HepG2 (cell line): Measurements from ENCODE around the gene MSMP. TPM values are rescaled to one million over a fixed set of nuclear protein-coding genes. Genes with fewer than 3 reads are reported as not detected.
A peak's percentile ranks its signal among the peaks of the same experiment; 100 is the strongest.

Experiments used
- CREB1 ChIP-seq, 2 experiments: fragments of 450-650 bp in 1 of 2; IDR thresholded peaks; 2 replicates each; pipeline ENCODE4 v1.6.1; 2016 to 2017; ENCODE audit warnings: control low read depth in 1 of 2, mild to moderate bottlenecking in 1 of 2, missing compliant biosample characterization in 1 of 2, missing genetic modification characterization in 1 of 2
- DZIP1 ChIP-seq: sonication (generic); formaldehyde crosslinking; IDR thresholded peaks from 2 replicates; pipeline ENCODE4 v1.5.0; 2020; ENCODE audit warnings: mild to moderate bottlenecking, missing genetic modification reagents
- FOXO1 ChIP-seq: sonication (generic); formaldehyde crosslinking; IDR thresholded peaks from 2 replicates; pipeline ENCODE4 v1.4.0; 2020; ENCODE audit warnings: missing genetic modification reagents
- JUND ChIP-seq: sonication (generic); formaldehyde crosslinking; IDR thresholded peaks from 2 replicates; pipeline ENCODE4 v1.8.0; 2022; ENCODE audit warnings: mild to moderate bottlenecking, missing genetic modification reagents
- MEIS2 ChIP-seq: sonication (generic); formaldehyde crosslinking; IDR thresholded peaks from 2 replicates; pipeline ENCODE4 v1.9.0; 2021; ENCODE audit warnings: mild to moderate bottlenecking, missing genetic modification reagents
- MTA1 ChIP-seq: sonication (generic); formaldehyde crosslinking; IDR thresholded peaks from 2 replicates; pipeline ENCODE4 v1.4.0; 2020; ENCODE audit warnings: missing genetic modification reagents, mild to moderate bottlenecking, borderline replicate concordance
- NFRKB ChIP-seq: fragments of 450-650 bp; IDR thresholded peaks from 2 replicates; pipeline ENCODE4 v1.6.1; 2017
- NFYC ChIP-seq: IDR thresholded peaks from 2 replicates; pipeline ENCODE4 v1.6.1; 2016; ENCODE audit warnings: missing genetic modification reagents, missing compliant biosample characterization
- RBFOX2 ChIP-seq: fragments of 200-400 bp; formaldehyde crosslinking; IDR thresholded peaks from 2 replicates; pipeline ENCODE4 v1.6.1; 2017; ENCODE audit warnings: low read depth, mild to moderate bottlenecking, low read length
- RFX3 ChIP-seq: IDR thresholded peaks from 2 replicates; pipeline ENCODE4 v1.6.1; 2016; ENCODE audit warnings: missing biosample characterization, missing genetic modification reagents
- SRSF9 ChIP-seq: fragments of 200-400 bp; formaldehyde crosslinking; IDR thresholded peaks from 2 replicates; pipeline ENCODE4 v1.6.1; 2018; ENCODE audit warnings: borderline replicate concordance, mild to moderate bottlenecking, low read depth, low read length; ENCODE audit not compliant: insufficient read depth, poor library complexity, severe bottlenecking
- TCF7 ChIP-seq: sonication (generic); IDR thresholded peaks from 2 replicates; pipeline ENCODE4 v1.6.1; 2016; ENCODE audit warnings: antibody characterized with exemption, low read depth
- TCF7L2 ChIP-seq: IDR thresholded peaks from 2 replicates; pipeline ENCODE4 v1.6.1; 2011; ENCODE audit warnings: mild to moderate bottlenecking, low read depth, low read length, moderate library complexity
- ZFP90 ChIP-seq: sonication (generic); formaldehyde crosslinking; IDR thresholded peaks from 2 replicates; pipeline ENCODE4 v1.8.0; 2022; ENCODE audit warnings: missing genetic modification reagents, mild to moderate bottlenecking, inconsistent platforms, borderline replicate concordance
- ZFYVE20 ChIP-seq: sonication (generic); formaldehyde crosslinking; IDR thresholded peaks from 2 replicates; pipeline ENCODE4 v1.8.0; 2023; ENCODE audit warnings: low read depth, mild to moderate bottlenecking, moderate library complexity, missing genetic modification reagents, borderline replicate concordance
- ZNF614 ChIP-seq: IDR thresholded peaks from 2 replicates; pipeline ENCODE4 v1.6.1; 2018; ENCODE audit warnings: missing biosample characterization, missing genetic modification reagents, inconsistent platforms, borderline replicate concordance
- ZNF850 ChIP-seq: sonication (generic); formaldehyde crosslinking; conservative IDR thresholded peaks from 2 replicates; pipeline ENCODE4 v1.9.0; 2021; ENCODE audit warnings: mild to moderate bottlenecking, missing genetic modification reagents
- polyA plus RNA-seq, 8 experiments: library from polyadenylated mRNA; depleted of rRNA in 3 of 8; stranded (reverse) in 7 of 8; unstranded in 1 of 8; fragments of >200 nt; fragmentation: Illumina TruSeq in 4 of 8; extraction: Trizol in 4 of 8; gene quantifications; 2 replicates each; pipeline versions ENCODE4 v1.2.1 to v1.2.3, GENCODE V29; 2011 to 2016; ENCODE audit warnings: low read depth in 4 of 8, missing spikeins in 1 of 8, mixed read lengths in 1 of 8; ENCODE audit not compliant: insufficient read depth in 1 of 8
- total RNA-seq, 5 experiments: library from RNA; depleted of rRNA; stranded (reverse); fragments of >200 nt; fragmentation: Illumina TruSeq; extraction: Trizol; gene quantifications; 2 replicates each; pipeline ENCODE4 v1.2.3, GENCODE V29; 2016; ENCODE audit warnings: low read depth in 1 of 5
- TF ChIP-seq, protein P1 (sequence below): sonication (generic); formaldehyde crosslinking; IDR thresholded peaks from 2 replicates; pipeline ENCODE4 v1.4.0; 2020; ENCODE audit warnings: missing genetic modification reagents
- TF ChIP-seq, protein P2 (sequence below): sonication (generic); formaldehyde crosslinking; IDR thresholded peaks from 2 replicates; pipeline ENCODE4 v1.8.0; 2022; ENCODE audit warnings: mild to moderate bottlenecking, missing genetic modification reagents, moderate library complexity

MSMP gene
- total and polyA plus RNA-seq, 2 of the 13 experiments (the other 11 are each of a cell fraction or from before 2014, with no cell fraction given): 0.24 to 0.46 TPM

GRCh38 chr9:35748858-35749514 is 5.1 kb downstream of the MSMP start, which contains the start of the genes GBA2 and RGP1 (continued):
- TF ChIP-seq DZIP1 (CRISPR knock-in tag) (no peak), ZNF850 (CRISPR knock-in tag) (no peak), SRSF9 (no peak), RFX3 (CRISPR knock-in tag) (no peak), ZNF614 (CRISPR knock-in tag) (no peak), MEIS2 (CRISPR knock-in tag) (no peak; the same call in none of the 2 replicates), RBFOX2 (peak; percentile 93), CREB1 (IDR thresholded peaks at IDR 0.05) (no peak; the same call in 1 of the 2 replicates), CREB1 (CRISPR knock-in tag; IDR thresholded peaks at IDR 0.05) (no peak), ZFP90 (no peak), MTA1 (CRISPR knock-in tag) (no peak), FOXO1 (CRISPR knock-in tag) (no peak), NFYC (CRISPR knock-in tag) (no peak; the same call in 1 of the 2 replicates), ZFYVE20 (no peak), JUND (CRISPR knock-in tag) (no peak), NFRKB (no peak), TCF7L2 (no peak), TCF7 (no peak)
- TF ChIP-seq, protein P1, sequence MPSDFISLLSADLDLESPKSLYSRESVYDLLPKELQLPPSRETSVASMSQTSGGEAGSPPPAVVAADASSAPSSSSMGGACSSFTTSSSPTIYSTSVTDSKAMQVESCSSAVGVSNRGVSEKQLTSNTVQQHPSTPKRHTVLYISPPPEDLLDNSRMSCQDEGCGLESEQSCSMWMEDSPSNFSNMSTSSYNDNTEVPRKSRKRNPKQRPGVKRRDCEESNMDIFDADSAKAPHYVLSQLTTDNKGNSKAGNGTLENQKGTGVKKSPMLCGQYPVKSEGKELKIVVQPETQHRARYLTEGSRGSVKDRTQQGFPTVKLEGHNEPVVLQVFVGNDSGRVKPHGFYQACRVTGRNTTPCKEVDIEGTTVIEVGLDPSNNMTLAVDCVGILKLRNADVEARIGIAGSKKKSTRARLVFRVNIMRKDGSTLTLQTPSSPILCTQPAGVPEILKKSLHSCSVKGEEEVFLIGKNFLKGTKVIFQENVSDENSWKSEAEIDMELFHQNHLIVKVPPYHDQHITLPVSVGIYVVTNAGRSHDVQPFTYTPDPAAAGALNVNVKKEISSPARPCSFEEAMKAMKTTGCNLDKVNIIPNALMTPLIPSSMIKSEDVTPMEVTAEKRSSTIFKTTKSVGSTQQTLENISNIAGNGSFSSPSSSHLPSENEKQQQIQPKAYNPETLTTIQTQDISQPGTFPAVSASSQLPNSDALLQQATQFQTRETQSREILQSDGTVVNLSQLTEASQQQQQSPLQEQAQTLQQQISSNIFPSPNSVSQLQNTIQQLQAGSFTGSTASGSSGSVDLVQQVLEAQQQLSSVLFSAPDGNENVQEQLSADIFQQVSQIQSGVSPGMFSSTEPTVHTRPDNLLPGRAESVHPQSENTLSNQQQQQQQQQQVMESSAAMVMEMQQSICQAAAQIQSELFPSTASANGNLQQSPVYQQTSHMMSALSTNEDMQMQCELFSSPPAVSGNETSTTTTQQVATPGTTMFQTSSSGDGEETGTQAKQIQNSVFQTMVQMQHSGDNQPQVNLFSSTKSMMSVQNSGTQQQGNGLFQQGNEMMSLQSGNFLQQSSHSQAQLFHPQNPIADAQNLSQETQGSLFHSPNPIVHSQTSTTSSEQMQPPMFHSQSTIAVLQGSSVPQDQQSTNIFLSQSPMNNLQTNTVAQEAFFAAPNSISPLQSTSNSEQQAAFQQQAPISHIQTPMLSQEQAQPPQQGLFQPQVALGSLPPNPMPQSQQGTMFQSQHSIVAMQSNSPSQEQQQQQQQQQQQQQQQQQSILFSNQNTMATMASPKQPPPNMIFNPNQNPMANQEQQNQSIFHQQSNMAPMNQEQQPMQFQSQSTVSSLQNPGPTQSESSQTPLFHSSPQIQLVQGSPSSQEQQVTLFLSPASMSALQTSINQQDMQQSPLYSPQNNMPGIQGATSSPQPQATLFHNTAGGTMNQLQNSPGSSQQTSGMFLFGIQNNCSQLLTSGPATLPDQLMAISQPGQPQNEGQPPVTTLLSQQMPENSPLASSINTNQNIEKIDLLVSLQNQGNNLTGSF (CRISPR knock-in tag): no peak
- TF ChIP-seq, protein P2, sequence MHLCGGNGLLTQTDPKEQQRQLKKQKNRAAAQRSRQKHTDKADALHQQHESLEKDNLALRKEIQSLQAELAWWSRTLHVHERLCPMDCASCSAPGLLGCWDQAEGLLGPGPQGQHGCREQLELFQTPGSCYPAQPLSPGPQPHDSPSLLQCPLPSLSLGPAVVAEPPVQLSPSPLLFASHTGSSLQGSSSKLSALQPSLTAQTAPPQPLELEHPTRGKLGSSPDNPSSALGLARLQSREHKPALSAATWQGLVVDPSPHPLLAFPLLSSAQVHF: no peak
